Spleen (tissue), 7 donors: ENCODE data around the gene RXFP1.

ENCODE experiments used
- POLR2A ChIP-seq, 3 donors: fragments of 450-650 bp; IDR thresholded peaks; one replicate each; pipeline ENCODE4 v1.5.1; 2017; ENCODE audit warnings: antibody characterized with exemption in 3 of 3, mild to moderate bottlenecking in 1 of 3
- POLR2AphosphoS5 ChIP-seq, 3 donors: sonication (generic); formaldehyde crosslinking; IDR thresholded peaks; one replicate each; pipeline ENCODE4 v1.5.1; 2017; ENCODE audit warnings: antibody characterized with exemption in 3 of 3
- TF ChIP-seq, protein P1 (sequence below), 11 experiments: fragments of 200-600 bp in 7 of 11; fragments of 450-650 bp in 4 of 11; sonication (generic) in 4 of 11; IDR thresholded peaks in 8 of 11; conservative IDR thresholded peaks in 3 of 11; 1 replicate in 7 of 11; 2 replicates in 4 of 11; pipeline versions ENCODE4 v1.4.0 to v1.8.0; 2016 to 2021; ENCODE audit warnings: antibody characterized with exemption in 11 of 11, inconsistent platforms in 4 of 11, mild to moderate bottlenecking in 1 of 11
- donor health status: DM: no; HTN: no; CAD: no; lungs with moderate emphysema.
- donor health status: DM: no; HTN: no; CAD: no.
- donor health status: DM: no; HTN: no; CAD: no.

- TF ChIP-seq POLR2A (IDR thresholded peaks at IDR 0.05) (no peak), POLR2AphosphoS5 (IDR thresholded peaks at IDR 0.05) (no peak)
- TF ChIP-seq, protein P1, sequence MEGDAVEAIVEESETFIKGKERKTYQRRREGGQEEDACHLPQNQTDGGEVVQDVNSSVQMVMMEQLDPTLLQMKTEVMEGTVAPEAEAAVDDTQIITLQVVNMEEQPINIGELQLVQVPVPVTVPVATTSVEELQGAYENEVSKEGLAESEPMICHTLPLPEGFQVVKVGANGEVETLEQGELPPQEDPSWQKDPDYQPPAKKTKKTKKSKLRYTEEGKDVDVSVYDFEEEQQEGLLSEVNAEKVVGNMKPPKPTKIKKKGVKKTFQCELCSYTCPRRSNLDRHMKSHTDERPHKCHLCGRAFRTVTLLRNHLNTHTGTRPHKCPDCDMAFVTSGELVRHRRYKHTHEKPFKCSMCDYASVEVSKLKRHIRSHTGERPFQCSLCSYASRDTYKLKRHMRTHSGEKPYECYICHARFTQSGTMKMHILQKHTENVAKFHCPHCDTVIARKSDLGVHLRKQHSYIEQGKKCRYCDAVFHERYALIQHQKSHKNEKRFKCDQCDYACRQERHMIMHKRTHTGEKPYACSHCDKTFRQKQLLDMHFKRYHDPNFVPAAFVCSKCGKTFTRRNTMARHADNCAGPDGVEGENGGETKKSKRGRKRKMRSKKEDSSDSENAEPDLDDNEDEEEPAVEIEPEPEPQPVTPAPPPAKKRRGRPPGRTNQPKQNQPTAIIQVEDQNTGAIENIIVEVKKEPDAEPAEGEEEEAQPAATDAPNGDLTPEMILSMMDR (IDR thresholded peaks at IDR 0.05 in 8 of 11, conservative IDR thresholded peaks at IDR 0.05 in 3 of 11) = no peak
Observed at GRCh38 chr4:158535130-158535614, 13.5 kb downstream of the RXFP1 start.
